ENCODE measurements around the gene GLI3.

GLI3 gene

DNA sequence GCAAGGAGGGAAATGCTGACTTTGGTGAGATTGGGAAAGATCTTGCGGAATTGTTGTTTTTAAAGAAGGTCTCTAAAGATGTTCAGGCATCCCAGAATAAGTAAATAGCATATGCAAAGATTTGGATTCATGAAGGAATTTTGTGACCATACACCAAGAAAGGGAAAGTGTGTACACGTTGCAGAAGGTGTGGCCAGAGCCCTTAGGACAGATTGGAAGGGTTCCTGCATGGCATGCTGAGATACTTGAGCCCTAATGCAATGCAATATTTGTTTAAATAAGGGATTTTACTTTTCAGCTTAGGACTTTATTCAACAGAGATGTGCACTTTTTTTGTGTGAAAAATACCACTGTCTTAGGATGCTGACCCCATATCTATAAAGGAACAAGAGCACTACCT is 314.6 kb downstream of the GLI3 start:
- no peak overlapping the region for H3K27ac ChIP-seq (ENCODE audit: insufficient read depth, low read length, poor library complexity, severe bottlenecking)
- DNase-seq: no peak

DNA sequence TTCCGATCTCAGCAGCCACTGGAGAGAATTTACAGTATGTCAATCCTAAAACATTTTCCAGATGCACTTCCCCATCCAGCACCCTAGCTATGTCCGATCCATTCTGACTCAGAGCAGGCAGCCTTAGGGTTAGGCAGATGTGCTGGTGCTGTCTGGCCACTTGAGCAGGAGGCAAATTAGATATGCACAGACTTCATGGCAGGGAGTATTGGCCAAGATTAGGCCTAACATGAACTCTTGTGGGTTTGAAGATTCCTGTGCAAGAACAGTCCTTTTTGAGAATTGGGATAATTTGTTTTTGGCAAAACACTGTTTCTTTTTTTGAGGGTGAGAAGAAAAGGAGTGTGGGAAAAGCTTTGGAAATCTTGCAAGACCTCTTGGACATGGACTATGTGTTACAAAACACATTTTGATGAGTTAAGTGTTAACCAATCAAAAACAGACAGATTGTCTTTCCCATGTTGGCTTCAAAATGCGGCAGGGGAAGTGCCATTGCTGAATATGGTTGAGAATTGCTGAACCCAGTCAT is 315.5 kb downstream of the GLI3 start:
- H3K27ac ChIP-seq (ENCODE audit: insufficient read depth, low read length, poor library complexity, severe bottlenecking): no peak overlapping the region
- H3K4me3 ChIP-seq (ENCODE audit: insufficient read depth, low read depth, low read length, poor library complexity, severe bottlenecking): no peak overlapping the region
- DNase-seq: no peak
- no peaks in the 10 kb centered on the region for H3K4me1 ChIP-seq (ENCODE audit: control insufficient read depth, insufficient read depth, low read length, poor library complexity, severe bottlenecking)
- no peaks in the 10 kb centered on the region for H3K9me3 ChIP-seq (ENCODE audit: control insufficient read depth, low read length)
- H3K27me3 ChIP-seq (replicated peaks; ENCODE audit: control insufficient read depth, insufficient read depth, low read length, poor library complexity, severe bottlenecking): no peaks in the 10 kb centered on the region
- H3K36me3 ChIP-seq (ENCODE audit: control insufficient read depth, insufficient read depth, low read length): no peaks in the 10 kb centered on the region

More for the DNA sequence above, 314.6 kb downstream of the GLI3 start:
- Histone ChIP-seq H3K4me3 (ENCODE audit: insufficient read depth, low read depth, low read length, poor library complexity, severe bottlenecking) (no peak overlapping the region), H3K4me1 (ENCODE audit: control insufficient read depth, insufficient read depth, low read length, poor library complexity, severe bottlenecking) (no peaks in the 10 kb centered on the region), H3K9me3 (ENCODE audit: control insufficient read depth, low read length) (no peaks in the 10 kb centered on the region), H3K36me3 (ENCODE audit: control insufficient read depth, insufficient read depth, low read length) (no peaks in the 10 kb centered on the region), H3K27me3 (replicated peaks; ENCODE audit: control insufficient read depth, insufficient read depth, low read length, poor library complexity, severe bottlenecking) (no peaks in the 10 kb centered on the region)

DNA sequence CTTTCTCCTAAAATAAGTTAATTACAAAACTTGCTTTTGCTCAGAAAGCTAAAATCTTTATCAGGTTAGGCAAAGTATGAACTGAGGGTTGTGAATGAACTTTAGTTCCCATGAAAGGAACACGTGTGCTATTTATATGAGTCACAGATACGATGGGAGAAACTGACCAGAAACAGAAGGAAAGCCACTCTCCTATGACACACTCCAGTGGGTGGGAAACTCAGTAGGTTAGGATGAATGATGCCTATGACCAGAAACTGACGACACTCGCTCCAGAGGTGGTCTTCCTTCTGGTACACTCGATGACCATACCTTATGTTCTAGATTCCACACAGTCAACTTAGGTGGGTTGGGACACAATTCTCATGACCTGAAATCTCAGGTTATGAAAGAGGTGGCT is 318.4 kb downstream of the GLI3 start:
- Histone ChIP-seq H3K9me3 (ENCODE audit: control insufficient read depth, low read length) (no peaks in the 10 kb centered on the region), H3K27ac (ENCODE audit: insufficient read depth, low read length, poor library complexity, severe bottlenecking) (no peak overlapping the region), H3K4me1 (ENCODE audit: control insufficient read depth, insufficient read depth, low read length, poor library complexity, severe bottlenecking) (no peaks in the 10 kb centered on the region), H3K4me3 (ENCODE audit: insufficient read depth, low read depth, low read length, poor library complexity, severe bottlenecking) (no peak overlapping the region), H3K27me3 (replicated peaks; ENCODE audit: control insufficient read depth, insufficient read depth, low read length, poor library complexity, severe bottlenecking) (no peaks in the 10 kb centered on the region), H3K36me3 (ENCODE audit: control insufficient read depth, insufficient read depth, low read length) (no peaks in the 10 kb centered on the region)
- DNase-seq: no peak

DNA sequence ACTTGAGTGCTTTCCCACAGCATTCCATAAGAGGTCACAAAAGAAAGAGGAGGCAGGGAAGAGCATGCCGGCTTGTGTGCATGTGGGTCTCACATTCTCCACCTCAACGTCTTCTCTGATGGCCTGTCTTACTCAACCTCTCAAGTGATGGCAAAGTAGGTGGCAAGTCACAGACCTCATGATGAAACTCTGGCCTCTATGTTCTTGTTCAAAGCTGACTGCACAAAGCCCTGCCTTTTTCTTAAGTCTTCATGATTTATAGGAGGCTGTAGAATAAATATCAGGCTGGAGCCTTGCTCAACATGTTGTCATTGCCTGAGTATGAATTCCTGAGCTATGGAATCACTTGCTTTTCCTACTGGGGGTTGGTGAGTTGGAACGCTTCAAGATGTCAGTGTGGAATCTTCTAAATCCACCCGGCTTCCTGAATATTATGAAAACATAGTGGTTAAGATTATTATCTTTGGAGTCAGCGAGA is 320.5 kb downstream of the GLI3 start:
- Histone ChIP-seq H3K4me3 (ENCODE audit: insufficient read depth, low read depth, low read length, poor library complexity, severe bottlenecking) (no peak overlapping the region), H3K27me3 (replicated peaks; ENCODE audit: control insufficient read depth, insufficient read depth, low read length, poor library complexity, severe bottlenecking) (no peaks in the 10 kb centered on the region), H3K27ac (ENCODE audit: insufficient read depth, low read length, poor library complexity, severe bottlenecking) (no peak overlapping the region), H3K4me1 (ENCODE audit: control insufficient read depth, insufficient read depth, low read length, poor library complexity, severe bottlenecking) (no peaks in the 10 kb centered on the region), H3K9me3 (ENCODE audit: control insufficient read depth, low read length) (no peaks in the 10 kb centered on the region), H3K36me3 (ENCODE audit: control insufficient read depth, insufficient read depth, low read length) (no peaks in the 10 kb centered on the region)
- no peak for DNase-seq

DNA sequence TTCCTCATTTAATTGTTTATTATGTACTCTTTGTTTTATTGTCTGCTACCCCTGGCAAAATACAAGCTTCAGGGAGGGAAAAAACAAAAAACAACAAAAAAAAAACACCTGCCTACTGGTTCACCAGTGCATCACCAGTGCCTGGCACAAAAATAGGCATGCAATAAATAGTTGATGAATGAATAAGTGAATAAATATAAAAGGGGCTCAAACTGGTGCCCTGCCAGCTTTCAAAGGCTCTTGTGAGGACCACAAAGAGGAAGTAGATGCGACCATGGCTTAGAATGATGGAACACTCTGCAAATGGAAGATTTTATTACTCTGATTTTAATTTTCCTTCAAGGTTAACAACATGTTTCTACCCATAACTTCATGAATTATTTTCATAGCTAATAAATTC is 321.1 kb downstream of the GLI3 start:
- Histone ChIP-seq H3K4me1 (ENCODE audit: control insufficient read depth, insufficient read depth, low read length, poor library complexity, severe bottlenecking) (no peaks in the 10 kb centered on the region), H3K27me3 (replicated peaks; ENCODE audit: control insufficient read depth, insufficient read depth, low read length, poor library complexity, severe bottlenecking) (no peaks in the 10 kb centered on the region), H3K4me3 (ENCODE audit: insufficient read depth, low read depth, low read length, poor library complexity, severe bottlenecking) (no peak overlapping the region), H3K36me3 (ENCODE audit: control insufficient read depth, insufficient read depth, low read length) (no peaks in the 10 kb centered on the region), H3K9me3 (ENCODE audit: control insufficient read depth, low read length) (no peaks in the 10 kb centered on the region), H3K27ac (ENCODE audit: insufficient read depth, low read length, poor library complexity, severe bottlenecking) (no peak overlapping the region)
- DNase-seq: no peak

DNA sequence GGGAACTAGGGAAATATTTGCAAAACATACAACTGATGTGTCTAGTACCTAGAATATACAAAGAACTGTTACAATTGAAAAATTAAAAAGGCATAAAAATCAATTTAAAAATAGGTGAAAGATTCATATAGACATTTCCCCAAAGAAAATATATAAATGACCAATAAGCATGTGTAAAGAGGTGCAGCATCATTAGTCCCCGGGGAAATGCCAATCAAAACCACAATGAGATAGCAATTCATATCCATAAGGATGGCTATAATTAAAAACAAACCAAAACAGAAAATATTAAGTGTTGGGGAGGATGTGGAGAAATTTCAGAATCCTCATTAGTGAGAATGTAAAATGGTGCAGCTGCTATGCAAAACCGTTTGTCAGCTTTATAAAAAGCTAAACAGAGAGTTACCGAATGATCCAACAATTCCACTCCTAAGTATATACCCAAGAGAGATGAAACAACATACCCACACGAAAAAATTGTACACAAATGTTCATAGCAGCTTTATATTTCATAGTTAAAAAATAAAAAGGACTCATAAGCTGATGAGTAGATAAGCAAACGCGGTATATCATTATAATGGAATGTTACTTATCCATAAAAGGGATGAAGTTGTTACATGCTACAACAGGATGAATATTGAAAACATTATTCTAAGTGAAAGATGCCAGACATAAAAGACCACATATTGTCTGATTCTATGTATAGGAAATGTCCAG is 324.0 kb downstream of the GLI3 start:
- no peak overlapping the region for H3K27ac ChIP-seq (ENCODE audit: insufficient read depth, low read length, poor library complexity, severe bottlenecking)
- no peak for DNase-seq
- no peak overlapping the region for H3K4me3 ChIP-seq (ENCODE audit: insufficient read depth, low read depth, low read length, poor library complexity, severe bottlenecking)
- H3K36me3 ChIP-seq (ENCODE audit: control insufficient read depth, insufficient read depth, low read length): no peaks in the 10 kb centered on the region
- H3K27me3 ChIP-seq (replicated peaks; ENCODE audit: control insufficient read depth, insufficient read depth, low read length, poor library complexity, severe bottlenecking): no peaks in the 10 kb centered on the region
- H3K9me3 ChIP-seq (ENCODE audit: control insufficient read depth, low read length): no peaks in the 10 kb centered on the region
- H3K4me1 ChIP-seq (ENCODE audit: control insufficient read depth, insufficient read depth, low read length, poor library complexity, severe bottlenecking): no peaks in the 10 kb centered on the region

DNA sequence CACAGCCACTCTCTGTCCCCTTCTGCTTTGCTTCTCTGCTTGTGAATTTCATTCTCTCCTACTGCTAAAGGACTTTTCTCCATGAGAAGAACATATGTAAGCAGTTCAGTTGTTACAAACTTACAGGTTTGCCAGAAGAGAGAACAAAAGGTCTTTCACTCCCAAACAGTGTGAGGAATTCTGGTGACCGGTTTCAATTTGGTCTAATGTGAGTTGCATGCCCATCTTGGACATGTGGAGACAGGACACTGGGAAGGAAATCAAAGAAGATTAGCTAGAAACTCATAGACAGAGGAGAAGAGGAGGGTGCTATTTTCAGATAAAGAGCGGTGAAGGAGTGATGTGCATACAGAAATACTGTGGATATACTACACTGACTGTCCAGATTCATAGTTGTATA is 324.6 kb downstream of the GLI3 start:
- no peak overlapping the region for H3K4me3 ChIP-seq (ENCODE audit: insufficient read depth, low read depth, low read length, poor library complexity, severe bottlenecking)
- H3K27me3 ChIP-seq (replicated peaks; ENCODE audit: control insufficient read depth, insufficient read depth, low read length, poor library complexity, severe bottlenecking): no peaks in the 10 kb centered on the region
- no peaks in the 10 kb centered on the region for H3K36me3 ChIP-seq (ENCODE audit: control insufficient read depth, insufficient read depth, low read length)
- H3K9me3 ChIP-seq (ENCODE audit: control insufficient read depth, low read length): no peaks in the 10 kb centered on the region
- DNase-seq: no peak
- no peaks in the 10 kb centered on the region for H3K4me1 ChIP-seq (ENCODE audit: control insufficient read depth, insufficient read depth, low read length, poor library complexity, severe bottlenecking)
- no peak overlapping the region for H3K27ac ChIP-seq (ENCODE audit: insufficient read depth, low read length, poor library complexity, severe bottlenecking)

DNA sequence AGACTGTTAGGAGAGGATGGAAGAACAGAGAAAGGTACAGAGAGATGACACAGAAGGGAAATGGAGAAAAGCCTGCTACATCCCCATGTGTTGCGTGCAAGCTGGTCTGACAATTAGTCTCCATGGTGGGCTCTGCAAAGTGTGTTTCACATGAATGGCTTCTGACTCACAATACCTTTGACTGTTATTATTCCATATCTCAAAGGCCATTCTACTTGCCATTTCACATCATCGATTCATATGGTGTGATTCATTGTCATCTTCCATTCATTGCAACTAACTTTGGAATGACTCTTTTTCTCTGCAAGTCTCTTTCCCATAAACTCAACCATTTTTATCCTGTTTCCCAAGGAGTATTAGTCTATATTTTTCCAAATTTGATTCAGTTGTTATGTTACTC is 325.2 kb downstream of the GLI3 start:
- no peaks in the 10 kb centered on the region for H3K36me3 ChIP-seq (ENCODE audit: control insufficient read depth, insufficient read depth, low read length)
- no peak overlapping the region for H3K4me3 ChIP-seq (ENCODE audit: insufficient read depth, low read depth, low read length, poor library complexity, severe bottlenecking)
- no peaks in the 10 kb centered on the region for H3K9me3 ChIP-seq (ENCODE audit: control insufficient read depth, low read length)
- DNase-seq: no peak
- H3K27me3 ChIP-seq (replicated peaks; ENCODE audit: control insufficient read depth, insufficient read depth, low read length, poor library complexity, severe bottlenecking): no peaks in the 10 kb centered on the region
- no peak overlapping the region for H3K27ac ChIP-seq (ENCODE audit: insufficient read depth, low read length, poor library complexity, severe bottlenecking)
- H3K4me1 ChIP-seq (ENCODE audit: control insufficient read depth, insufficient read depth, low read length, poor library complexity, severe bottlenecking): no peaks in the 10 kb centered on the region
